ENCODE results near the gene PTPRA. TPM values are rescaled to one million over a fixed set of nuclear protein-coding genes. Genes with fewer than 3 reads are reported as not detected.
A peak's percentile ranks its signal among the peaks of the same experiment; 100 is the strongest.

The PTPRA gene
- total and polyA plus RNA-seq, 10 of the 15 experiments (the other 5 are each of a cell fraction or from before 2014, with no cell fraction given) = 3.9 to 62.1 (median 34.6) TPM

- TF ChIP-seq SUZ12 (IDR thresholded peaks at IDR 0.05; ENCODE audit: unreplicated experiment) (no peak), IRF3 (IDR thresholded peaks at IDR 0.05) (no peak), TCF3 (IDR thresholded peaks at IDR 0.05; ENCODE audit: borderline replicate concordance, insufficient read depth, low read depth, low read length) (no peak), ZNF274 (IDR thresholded peaks at IDR 0.05; ENCODE audit: insufficient read depth, insufficient read length) (no peak), CHD1 (IDR thresholded peaks at IDR 0.05; ENCODE audit: low read depth, low read length) (no peak)
Observed at GRCh38 chr20:2909953-2910352, 36.7 kb downstream of the PTPRA start (continued).

- no peak for DNase-seq (ENCODE audit: low read depth, low spot score)
- RAD21 ChIA-PET (ENCODE audit: unreplicated experiment) = no interaction called here
- Histone ChIP-seq H4K20me1 (ENCODE audit: control insufficient read depth, insufficient read depth) (no peaks in the 10 kb centered on the region), H2AFZ (ENCODE audit: control insufficient read depth, low read depth, low read length) (no peak overlapping the region), H3K79me2 (ENCODE audit: control insufficient read depth, insufficient read depth, low read length) (no peaks in the 10 kb centered on the region; the same call in 1 of the 2 replicates), H3K9ac (ENCODE audit: control insufficient read depth, insufficient read depth, low read length) (no peak overlapping the region), H3K27ac (ENCODE audit: control insufficient read depth, insufficient read depth) (no peak overlapping the region), H3K4me2 (ENCODE audit: control insufficient read depth, insufficient read depth) (no peak overlapping the region), H3K9me3 (replicated peaks; ENCODE audit: control insufficient read depth, insufficient read depth, low read length) (no peaks in the 10 kb centered on the region), H3K4me1 (ENCODE audit: control insufficient read depth, insufficient read depth, low read length) (no peaks in the 10 kb centered on the region), H3K4me3 (no peak overlapping the region), H3K27me3 (replicated peaks in 1 of 2; ENCODE audit: control insufficient read depth in 2 of 2, insufficient read depth in 2 of 2, low read length in 1 of 2) (no peaks in the 10 kb centered on the region), H3K36me3 (ENCODE audit: control insufficient read depth in 2 of 2, insufficient read depth in 2 of 2, low read length in 1 of 2) (no peaks in the 10 kb centered on the region)
- peak; percentile 52; the same call in 2 of the 3 replicates for ATAC-seq
- CTCF ChIA-PET = interaction anchor here (3.1 kb wide), 1 partner anchor 90 kb away, joined by 10 read pairs; no protein-coding TSS in a partner anchor
- intact Hi-C loops (cut with micrococcal nuclease; ENCODE audit: unreplicated experiment) (loop anchor here (5.0 kb wide), 2 partner anchors 69 to 91 kb away; partner anchors contain the start of genes PCED1A and VPS16), in situ Hi-C loops (cut with MboI) (no loop called here)
- BruUV-seq (replicated peaks) = no TSS peak
- POLR2A ChIA-PET = interaction anchor here (1.8 kb wide), 1 partner anchor 10 kb away, joined by 5 read pairs; no protein-coding TSS in a partner anchor
- SMC1A ChIA-PET (ENCODE audit: uncharacterized antibody, unreplicated experiment) = interaction anchor here (0.8 kb wide), 1 partner anchor 11 kb away, joined by 3 read pairs; no protein-coding TSS in a partner anchor
- TF ChIP-seq CREB1 (IDR thresholded peaks at IDR 0.05; ENCODE audit: low read depth) (peak; percentile 71), PAX5 (IDR thresholded peaks at IDR 0.05; ENCODE audit: borderline replicate concordance, low read depth, low read length) (no peak), ATF7 (IDR thresholded peaks at IDR 0.05; ENCODE audit: low read depth) (peak; percentile 64; the same call in 1 of the 2 replicates), NBN (IDR thresholded peaks at IDR 0.05) (no peak), JUNB (IDR thresholded peaks at IDR 0.05) (peak; percentile 71)
- peak; percentile 64 for FAIRE-seq
Observed at GRCh38 chr20:2911200-2911599, 37.9 kb downstream of the PTPRA start.
